GM19099 (cell line): ENCODE data around the gene CHRNA4.

ENCODE experiments used
- POLR2A ChIP-seq: IDR thresholded peaks from 3 replicates; pipeline ENCODE4 v1.6.1; 2011; ENCODE audit warnings: low read depth; ENCODE audit not compliant: insufficient read length; ENCODE audit errors: extremely low read depth

CHRNA4 gene

DNA sequence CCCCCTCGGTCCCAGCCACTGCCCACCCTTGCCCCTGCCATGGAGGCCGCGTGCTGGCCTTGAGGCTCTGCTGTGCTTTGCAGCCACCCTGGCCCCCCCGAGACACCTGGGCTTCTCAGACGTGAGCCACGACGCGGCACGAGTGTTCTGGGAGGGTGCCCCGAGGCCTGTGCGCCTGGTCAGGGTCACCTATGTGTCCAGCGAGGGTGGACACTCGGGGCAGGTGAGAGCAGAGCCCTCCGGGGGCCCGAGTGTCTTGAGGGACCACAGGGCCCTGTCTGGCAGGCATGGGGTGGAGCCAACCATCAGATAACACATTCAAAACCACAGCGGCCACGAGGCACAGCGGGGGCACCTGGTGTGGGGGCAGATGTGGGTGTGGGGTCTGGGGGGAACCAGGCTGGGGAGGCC lies 49.3 kb downstream of the CHRNA4 start:
- TF ChIP-seq POLR2A = no peak

GRCh38 chr20:63311186-63311832 lies 49.8 kb downstream of the CHRNA4 start:
- TF ChIP-seq POLR2A = no peak

- no peak for TF ChIP-seq POLR2A
Observed at GRCh38 chr20:63310265-63310991, 50.7 kb downstream of the CHRNA4 start.

DNA sequence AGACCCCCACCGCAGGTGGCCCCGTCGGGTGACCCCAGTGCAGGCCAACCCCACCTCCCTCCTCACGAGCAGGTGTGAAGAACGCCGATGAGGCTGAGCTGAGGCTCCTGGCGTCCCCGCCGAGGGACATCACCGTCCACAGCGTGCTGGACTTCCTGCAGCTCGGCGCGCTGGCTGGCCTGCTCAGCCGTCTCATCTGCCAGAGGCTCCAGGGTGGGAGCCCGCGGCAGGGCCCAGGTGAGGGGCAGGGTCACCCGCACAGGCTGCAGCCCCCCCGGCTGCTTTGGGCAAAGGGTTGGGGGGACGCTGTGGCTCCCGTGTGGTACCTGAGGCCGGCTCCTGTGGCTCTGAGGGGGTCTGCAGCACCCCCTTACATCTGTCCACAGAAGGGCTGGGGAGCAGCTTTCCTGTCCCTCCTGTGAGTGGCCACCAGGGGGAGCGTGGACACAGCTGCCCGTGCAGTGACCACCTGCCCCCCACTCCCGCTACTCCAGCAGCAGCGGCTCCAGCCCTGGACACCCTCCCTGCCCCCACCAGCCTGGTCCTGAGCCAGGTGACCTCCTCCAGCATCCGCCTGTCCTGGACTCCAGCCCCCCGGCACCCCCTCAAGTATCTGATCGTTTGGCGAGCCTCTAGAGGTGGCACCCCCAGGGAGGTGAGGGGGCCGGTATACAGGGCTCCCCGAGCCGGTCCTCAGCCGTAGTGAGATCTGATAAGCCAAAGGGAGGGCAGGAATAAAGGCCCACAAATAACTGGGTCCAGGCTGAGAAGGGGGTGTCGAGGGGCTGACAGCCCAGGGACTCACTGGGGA lies 51.7 kb downstream of the CHRNA4 start:
- TF ChIP-seq POLR2A = no peak

DNA sequence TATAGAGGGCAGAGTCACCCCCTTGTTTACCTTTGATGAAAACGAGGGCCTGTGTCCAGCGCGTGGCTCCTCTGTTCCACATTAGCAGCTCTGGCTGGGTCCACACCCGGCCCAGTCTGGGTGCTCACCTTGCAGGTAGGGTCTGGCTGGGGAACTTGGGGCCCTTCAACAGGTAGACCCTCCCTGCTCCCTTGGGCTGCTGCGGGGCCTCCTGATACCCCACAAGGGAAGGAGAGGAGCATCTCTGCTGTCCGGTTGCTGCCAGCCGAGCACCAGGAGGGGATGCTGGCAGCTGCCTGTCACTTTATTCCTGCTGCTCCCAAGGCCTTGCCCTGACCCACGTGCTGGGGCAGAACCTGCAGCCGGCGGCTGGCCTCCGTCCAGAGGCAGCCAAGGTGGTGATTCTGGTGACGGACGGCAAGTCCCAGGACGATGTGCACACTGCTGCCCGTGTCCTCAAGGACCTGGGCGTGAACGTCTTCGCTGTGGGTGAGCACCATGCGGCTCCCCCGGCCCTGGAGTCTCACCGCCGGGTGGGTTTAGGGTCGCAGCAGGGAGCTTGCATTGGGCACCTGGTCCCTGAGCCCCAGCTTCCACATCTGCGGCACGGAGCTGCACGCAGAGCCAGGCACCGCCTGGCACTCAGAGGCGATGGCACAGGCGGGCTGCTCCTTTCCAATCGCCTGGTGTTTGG lies 52.8 kb downstream of the CHRNA4 start:
- TF ChIP-seq POLR2A = no peak

- no peak for TF ChIP-seq POLR2A
Observed at GRCh38 chr20:63307538-63308217, 53.5 kb downstream of the CHRNA4 start.

DNA sequence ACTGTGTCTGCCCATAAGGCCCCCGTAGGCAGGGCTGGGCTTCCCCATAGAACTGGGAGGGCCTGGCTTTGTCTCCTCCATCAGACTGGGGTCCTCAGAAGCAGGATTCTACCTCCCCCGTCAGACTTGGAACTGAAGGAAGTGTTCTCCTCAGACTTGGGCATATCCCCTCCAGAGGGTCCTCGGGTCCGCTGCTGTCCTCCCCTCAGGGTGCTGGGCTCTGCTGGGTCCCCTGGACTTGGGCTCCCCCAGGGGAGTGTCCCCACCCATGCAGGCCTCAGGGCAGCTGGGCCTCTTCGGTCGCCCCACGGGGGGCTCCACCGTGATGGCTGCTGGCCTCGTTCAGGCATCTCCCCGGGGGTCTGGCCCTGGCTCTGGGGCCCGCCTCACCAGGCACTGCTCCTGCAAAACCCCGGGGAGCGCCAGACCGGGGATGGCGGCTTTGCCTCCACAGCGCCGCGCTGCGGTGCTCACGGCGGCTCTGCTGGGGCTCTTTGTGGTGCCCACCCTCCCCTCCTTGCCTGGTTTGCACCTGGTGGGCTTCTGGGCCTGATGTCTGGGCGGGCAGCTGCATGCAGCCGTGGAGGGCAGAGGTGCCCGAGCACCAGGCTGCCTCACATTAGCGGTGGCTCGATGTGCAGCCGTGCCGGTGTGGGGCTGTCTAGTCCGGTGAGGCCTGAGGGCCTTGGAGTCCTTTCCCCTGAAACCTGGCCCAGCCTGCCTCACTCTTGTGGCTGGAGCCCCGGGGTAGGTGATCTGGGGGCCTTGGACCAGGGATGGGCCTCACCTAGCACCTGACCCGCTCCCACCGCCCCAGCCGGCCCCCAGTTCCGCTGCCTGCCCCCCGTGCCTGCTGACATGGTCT lies 54.2 kb downstream of the CHRNA4 start:
- no peak for TF ChIP-seq POLR2A

- TF ChIP-seq POLR2A = no peak
Observed at GRCh38 chr20:63305393-63305792, 55.8 kb downstream of the CHRNA4 start.

- no peak for TF ChIP-seq POLR2A
Observed at GRCh38 chr20:63303095-63303666, 58.0 kb downstream of the CHRNA4 start.

GRCh38 chr20:63301671-63302070 lies 59.5 kb downstream of the CHRNA4 start:
- TF ChIP-seq POLR2A = no peak

DNA sequence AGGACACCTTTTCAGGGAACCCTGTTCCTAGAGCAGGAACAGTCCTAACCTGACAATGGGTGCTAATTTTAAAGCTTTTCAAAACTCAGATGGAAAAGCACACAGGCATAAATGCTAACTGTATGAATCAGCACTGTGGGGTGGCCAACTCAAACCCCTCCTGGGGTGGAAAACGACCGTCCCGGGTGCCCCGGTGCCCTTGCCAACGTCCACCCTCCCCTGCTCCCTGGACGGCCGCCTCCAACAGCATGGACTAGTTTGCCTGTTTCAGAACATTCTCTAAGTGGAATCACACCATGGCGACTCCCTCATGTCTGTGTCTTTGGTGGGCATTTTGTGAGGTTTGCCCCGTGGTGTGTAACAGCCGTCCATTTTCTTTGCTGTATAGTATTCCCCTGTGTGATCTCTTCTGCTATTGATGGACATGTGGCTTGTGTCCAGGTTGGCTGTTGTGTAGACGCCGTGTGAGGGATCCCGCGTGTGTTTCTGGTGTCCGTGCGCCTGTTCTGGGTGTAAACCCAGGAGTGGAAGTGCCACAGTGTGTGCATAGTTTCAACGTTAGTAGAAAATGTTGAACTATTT lies 62.3 kb downstream of the CHRNA4 start:
- TF ChIP-seq POLR2A = no peak

DNA sequence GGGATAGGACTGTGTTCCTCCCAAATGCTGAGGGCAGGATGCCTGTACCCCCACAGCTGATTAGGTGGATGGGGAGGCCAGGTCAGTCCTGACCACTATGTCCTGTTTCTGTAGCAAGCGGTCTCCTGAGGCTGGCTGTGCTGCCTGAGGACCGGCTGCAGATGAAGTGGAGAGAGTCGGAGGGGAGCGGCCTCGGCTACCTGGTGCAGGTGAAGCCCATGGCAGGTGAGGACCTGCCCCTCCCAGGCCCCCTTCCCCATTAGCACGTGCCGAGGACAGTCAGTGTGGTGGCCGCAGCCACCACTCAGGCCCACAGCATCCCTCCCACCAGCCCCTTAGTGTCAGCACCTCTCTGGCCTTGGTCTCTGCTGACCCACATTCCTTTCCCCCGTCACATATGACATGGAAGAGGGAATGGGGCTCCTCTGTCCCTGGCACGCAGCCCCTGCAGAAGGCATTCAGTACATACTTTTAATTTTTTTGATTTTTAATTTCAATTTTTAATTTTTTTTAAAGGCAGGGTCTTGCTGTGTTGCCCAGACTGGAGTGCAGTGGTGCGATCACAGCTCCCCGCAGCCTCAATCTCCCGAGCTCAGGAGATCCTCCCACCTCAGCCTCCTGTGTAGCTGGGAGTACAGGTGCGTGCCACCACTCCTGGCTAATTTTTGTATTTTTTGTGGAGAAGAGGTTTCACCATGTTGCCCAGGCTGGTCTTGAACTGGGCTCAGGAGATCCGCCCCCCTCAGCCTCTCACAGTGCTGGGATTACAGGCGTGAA lies 63.2 kb downstream of the CHRNA4 start:
- TF ChIP-seq POLR2A = no peak

- no peak for TF ChIP-seq POLR2A
Observed at GRCh38 chr20:63297371-63297781, 63.8 kb downstream of the CHRNA4 start.
